Activated T-helper 1 cell treated with Interleukin-2 at 50 U/mL for 16 hours (primary cell): ENCODE results near the gene EVC.
"Not testable (repeated sequence)": the region's sequence is repeated elsewhere in the genome, so short reads cannot be mapped to it uniquely, and the experiment has no call there.

ENCODE experiments used
- DNase-seq: peaks from one replicate; pipeline ENCODE4 v3.0.0-alpha.2; 2020; ENCODE audit warnings: low read depth

Gene EVC

GRCh38 chr4:5843573-5844530 lies 132.9 kb downstream of the EVC start:
- no peak for DNase-seq

- no peak for DNase-seq
Observed at GRCh38 chr4:5845035-5845905, 134.3 kb downstream of the EVC start.

GRCh38 chr4:5851637-5852301 lies 140.8 kb downstream of the EVC start:
- DNase-seq = no peak

DNA sequence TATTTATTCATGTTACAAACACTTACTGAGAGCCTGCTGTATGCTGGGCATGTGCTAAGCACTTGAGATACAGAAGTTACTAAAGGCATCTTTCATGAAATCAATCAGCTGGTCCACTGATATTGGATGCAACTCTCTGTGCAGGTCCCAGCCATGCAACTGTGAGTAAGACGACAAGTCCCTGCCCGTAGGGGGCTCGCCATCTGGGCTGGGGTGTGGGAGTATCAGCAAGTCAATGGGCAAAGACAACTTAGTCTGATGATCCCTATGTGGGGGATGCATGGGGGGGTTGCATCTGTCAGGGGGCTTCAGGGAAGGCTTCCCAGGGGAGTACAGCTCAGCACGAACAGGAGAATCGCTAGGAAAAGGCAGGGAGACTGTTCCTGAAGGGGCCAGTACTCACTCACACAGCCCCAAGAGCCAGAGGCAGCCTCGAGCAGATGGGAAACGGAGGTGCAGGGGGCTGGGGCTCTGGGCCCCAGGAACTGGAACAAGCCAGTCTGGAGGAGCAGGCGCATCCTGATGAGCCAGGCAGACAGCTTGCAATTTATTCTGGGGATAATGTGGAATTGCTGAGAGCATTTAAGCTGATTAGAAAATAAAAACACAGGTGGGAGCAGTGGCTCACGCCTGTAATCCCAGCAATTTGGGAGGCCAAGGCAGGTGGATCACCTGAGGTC lies 141.7 kb downstream of the EVC start:
- DNase-seq = no peak

DNA sequence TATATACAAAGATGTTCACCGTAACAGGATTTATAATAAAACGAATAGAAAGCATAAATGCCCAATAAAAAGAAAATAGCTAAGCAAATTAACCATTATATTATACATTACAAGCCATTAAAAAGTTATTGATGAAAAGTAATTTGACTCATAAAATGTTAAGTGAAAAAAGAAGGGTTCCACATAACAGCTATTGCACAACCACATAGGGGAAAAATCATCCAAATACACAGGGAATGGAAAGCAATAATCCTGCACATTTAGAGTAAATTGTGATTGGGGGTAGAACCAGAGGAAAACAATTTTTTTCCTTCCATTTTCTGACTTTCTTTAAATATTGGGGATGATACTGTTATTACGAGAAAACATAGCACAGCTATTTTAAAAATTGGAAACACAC lies 143.9 kb downstream of the EVC start:
- no peak for DNase-seq

- DNase-seq = not testable (repeated sequence)
Observed at GRCh38 chr4:5856362-5856761, 145.4 kb downstream of the EVC start.

GRCh38 chr4:5857199-5857598 lies 146.2 kb downstream of the EVC start:
- DNase-seq = no peak

DNA sequence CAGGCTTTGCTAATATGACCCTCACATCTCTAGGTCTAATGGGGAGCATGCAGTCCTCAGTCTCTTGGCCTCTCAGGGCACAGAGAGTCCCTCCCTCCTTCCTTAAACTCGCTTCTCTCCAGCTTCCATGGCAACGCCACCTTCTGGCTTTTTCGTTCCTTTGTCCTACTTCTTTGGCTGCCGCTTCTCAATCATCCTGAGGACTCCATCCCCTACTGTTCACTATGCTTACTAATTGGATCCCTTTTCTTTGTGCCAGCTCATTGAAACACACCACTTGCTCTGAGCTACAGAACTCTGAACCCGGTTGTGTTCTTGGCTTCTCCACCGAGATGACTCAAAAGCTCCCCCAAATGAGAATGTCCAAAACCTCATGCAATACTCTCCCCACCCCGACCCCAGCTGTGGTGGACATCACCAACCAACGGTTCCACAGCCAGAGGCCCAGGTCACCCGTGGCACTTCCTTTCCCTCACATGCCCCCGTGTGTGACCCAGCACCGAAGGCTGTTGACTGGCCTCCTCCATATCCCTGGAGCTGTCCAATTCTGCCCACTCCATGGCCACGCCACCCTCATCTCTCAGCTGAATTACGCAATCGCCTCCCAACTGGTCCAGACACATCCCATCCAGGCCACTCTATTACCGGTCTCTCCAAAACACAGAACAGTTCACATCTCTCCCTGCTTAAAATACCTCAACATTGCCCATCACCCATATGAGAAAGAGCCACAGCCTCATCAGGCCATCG lies 147.2 kb downstream of the EVC start:
- DNase-seq = no peak

DNA sequence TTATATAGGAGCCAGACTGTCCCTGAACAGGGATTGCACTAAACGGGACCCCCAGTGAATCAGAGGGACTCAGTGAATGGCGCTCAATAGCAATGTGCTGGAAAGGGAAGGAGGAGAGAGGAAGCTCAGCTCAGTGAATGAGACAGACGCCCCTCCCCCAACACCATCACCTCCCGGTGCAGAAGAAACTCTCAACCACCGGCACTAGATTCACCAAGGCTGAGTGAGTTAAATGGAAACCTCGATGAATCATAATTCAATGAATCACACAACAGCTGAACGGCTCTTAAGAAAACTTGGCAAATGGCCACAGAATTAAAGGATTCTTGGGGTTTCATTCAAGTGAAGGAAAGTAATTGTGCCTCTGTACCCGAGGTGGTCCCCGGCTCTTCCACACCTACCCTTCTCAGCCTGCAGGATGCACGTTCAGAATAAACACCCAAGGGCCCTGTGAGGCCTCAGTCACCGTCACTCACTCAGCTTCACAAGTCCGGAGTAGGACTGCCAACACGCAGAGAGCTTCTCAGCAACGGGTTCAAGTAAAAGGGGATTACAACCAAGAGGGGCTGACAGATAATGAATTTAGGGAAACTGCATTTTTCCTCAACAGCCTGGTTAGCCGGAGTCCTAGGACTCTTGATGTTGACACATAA lies 152.6 kb downstream of the EVC start:
- DNase-seq = no peak
